Stimulated activated CD8-positive, alpha-beta memory T cell treated with anti-CD3 and anti-CD28 coated beads, Interleukin-15, amount 100 ng/mL, for 1 hour (primary cell): ENCODE results near the gene KCNE2.
"Not testable (repeated sequence)": the region's sequence is repeated elsewhere in the genome, so short reads cannot be mapped to it uniquely, and the experiment has no call there.

ENCODE experiments used
- DNase-seq: peaks from one replicate; pipeline ENCODE4 v3.0.0-alpha.2; 2020; ENCODE audit warnings: low read depth

KCNE2 gene

GRCh38 chr21:34353182-34353581, 10.6 kb upstream of the KCNE2 start:
- no peak for DNase-seq

- no peak for DNase-seq
Observed at GRCh38 chr21:34354836-34355235, 9.0 kb upstream of the KCNE2 start.

- DNase-seq: no peak
Observed at GRCh38 chr21:34355570-34355969, 8.2 kb upstream of the KCNE2 start.

GRCh38 chr21:34357889-34358288, 5.9 kb upstream of the KCNE2 start:
- DNase-seq: no peak

- DNase-seq: no peak
Observed at GRCh38 chr21:34358866-34359265, 4.9 kb upstream of the KCNE2 start.

- DNase-seq: no peak
Observed at GRCh38 chr21:34360488-34361241, 3.1 kb upstream of the KCNE2 start.

GRCh38 chr21:34362136-34362444, 1.7 kb upstream of the KCNE2 start:
- no peak for DNase-seq

- DNase-seq: no peak
Observed at GRCh38 chr21:34362670-34363069, 1.1 kb upstream of the KCNE2 start.

GRCh38 chr21:34364921-34365320, 1.1 kb downstream of the KCNE2 start:
- DNase-seq: no peak

GRCh38 chr21:34365809-34366208, 2.0 kb downstream of the KCNE2 start:
- no peak for DNase-seq

GRCh38 chr21:34367320-34367935, 3.6 kb downstream of the KCNE2 start:
- no peak for DNase-seq

- DNase-seq: no peak
Observed at GRCh38 chr21:34369741-34370140, 5.9 kb downstream of the KCNE2 start.

GRCh38 chr21:34372321-34372720, 8.5 kb downstream of the KCNE2 start:
- DNase-seq: no peak

- DNase-seq: not testable (repeated sequence)
Observed at GRCh38 chr21:34374462-34374861, 10.7 kb downstream of the KCNE2 start.

- not testable (repeated sequence) for DNase-seq
Observed at GRCh38 chr21:34374940-34375618, 11.3 kb downstream of the KCNE2 start, which contains the start of gene SMIM11. TSS of gene SMIM11 (plus strand) at chr21:34375507. CDS start at chr21:34379505, 3,998 bp downstream.

GRCh38 chr21:34375619-34375972, 11.8 kb downstream of the KCNE2 start:
- not testable (repeated sequence) for DNase-seq

GRCh38 chr21:34383138-34383537, 19.3 kb downstream of the KCNE2 start:
- DNase-seq: not testable (repeated sequence)

GRCh38 chr21:34383724-34384415, 20.1 kb downstream of the KCNE2 start:
- DNase-seq: not testable (repeated sequence)

- not testable (repeated sequence) for DNase-seq
Observed at GRCh38 chr21:34400522-34400921, 36.7 kb downstream of the KCNE2 start.

GRCh38 chr21:34404742-34405141, 40.9 kb downstream of the KCNE2 start:
- DNase-seq: not testable (repeated sequence)

GRCh38 chr21:34405686-34406085, 41.9 kb downstream of the KCNE2 start:
- DNase-seq: not testable (repeated sequence)

GRCh38 chr21:34406102-34406501, 42.3 kb downstream of the KCNE2 start:
- DNase-seq: not testable (repeated sequence)

- not testable (repeated sequence) for DNase-seq
Observed at GRCh38 chr21:34406676-34407075, 42.9 kb downstream of the KCNE2 start.
